ENCODE data around the gene DOK5. TPM values are rescaled to one million over a fixed set of nuclear protein-coding genes. Genes with fewer than 3 reads are reported as not detected.

Gene DOK5
- total and polyA plus RNA-seq, 9 of the 15 experiments (the other 6 are each of a cell fraction or from before 2014, with no cell fraction given), result not detected

GRCh38 chr20:54466127-54466526 lies 9.3 kb upstream of the DOK5 start:
- Histone ChIP-seq H3K36me3 (ENCODE audit: control insufficient read depth, insufficient read depth, low read length) (no peaks in the 10 kb centered on the region), H3K9me3 (replicated peaks; ENCODE audit: control insufficient read depth, insufficient read depth, low read depth, low read length) (no peaks in the 10 kb centered on the region), H3K9me1 (ENCODE audit: control insufficient read depth, insufficient read depth, low read length) (no peaks in the 10 kb centered on the region), H3K4me2 (ENCODE audit: insufficient read depth, low read length) (no peak overlapping the region), H3K4me1 (replicated peaks in 1 of 2; ENCODE audit: control insufficient read depth in 2 of 2, insufficient read depth in 2 of 2, low read length in 2 of 2) (no peaks in the 10 kb centered on the region), H4K20me1 (replicated peaks; ENCODE audit: control insufficient read depth, insufficient read depth, low read length) (no peaks in the 10 kb centered on the region), H3K27ac (ENCODE audit: extremely low read depth, low read depth, low read length) (no peak overlapping the region), H3K27me3 (ENCODE audit: control insufficient read depth in 2 of 2, insufficient read depth in 2 of 2, low read length in 2 of 2) (no peaks in the 10 kb centered on the region), H3K4me3 (no peak overlapping the region), H3K79me2 (ENCODE audit: control insufficient read depth, insufficient read depth, low read length) (no peaks in the 10 kb centered on the region), H2AFZ (ENCODE audit: low read depth, low read length) (no peak overlapping the region), H3K9ac (ENCODE audit: insufficient read depth in 1 of 2, low read depth in 2 of 2, low read length in 2 of 2) (no peak overlapping the region)
- ChIA-PET POLR2A (no interaction called here), CTCF (ENCODE audit: low intra/inter-chr PET ratio) (no interaction called here)
- intact Hi-C loops (cut with micrococcal nuclease), result no loop called here
- no peak for DNase-seq (ENCODE audit: extremely low read depth in 1 of 4, low spot score in 3 of 4)
- BruUV-seq (replicated peaks), result no TSS peak
- in situ Hi-C loops (cut with MboI), result no loop called here
- no peak for FAIRE-seq
- WGBS (ENCODE audit: insufficient coverage, low coverage, missing lambda C conversion rate), result 0% methylated on average over 3 of the region's 3 CpGs
- ATAC-seq, result no peak
- TF ChIP-seq TFE3 (CRISPR knock-in tag; IDR thresholded peaks at IDR 0.05) (peak; percentile 61), CSDE1 (IDR thresholded peaks at IDR 0.05) (no peak), KLF16 (IDR thresholded peaks at IDR 0.05) (no peak), CTCFL (IDR thresholded peaks at IDR 0.05; ENCODE audit: borderline replicate concordance, insufficient read depth, low read depth, low read length, poor library complexity, severe bottlenecking) (no peak), ZBTB11 (CRISPR knock-in tag; IDR thresholded peaks at IDR 0.05) (peak in 1 of 3 experiments; percentile 48; a peak in 1 of 6 replicates), USF2 (CRISPR knock-in tag; IDR thresholded peaks at IDR 0.05) (0 out of 2 replicates have a peak, but pooled peaks have one; percentile 13), EZH2 (IDR thresholded peaks at IDR 0.05; ENCODE audit: borderline replicate concordance, low read depth, low read length) (no peak), E2F4 (CRISPR knock-in tag; IDR thresholded peaks at IDR 0.05; ENCODE audit: low read depth) (no peak), ZBTB34 (CRISPR knock-in tag; IDR thresholded peaks at IDR 0.05) (no peak), KDM2B (CRISPR knock-in tag; IDR thresholded peaks at IDR 0.05) (no peak), ZKSCAN8 (CRISPR knock-in tag; IDR thresholded peaks at IDR 0.05) (no peak)

Measured in K562 (cell line).